NCI-H748 (cell line): Measurements from ENCODE around the gene CACNG1.
A peak's percentile ranks its signal among the peaks of the same experiment; 100 is the strongest.

Experiments used
- DNase-seq: peaks from one replicate; lab custom pipeline; 2025; ENCODE audit not compliant: unreplicated experiment; lab: John Stamatoyannopoulos, UW

CACNG1 gene

GRCh38 chr17:67051155-67051538, 6.8 kb downstream of the CACNG1 start:
- no peak for DNase-seq

GRCh38 chr17:67051837-67052236, 7.5 kb downstream of the CACNG1 start:
- no peak for DNase-seq

DNA sequence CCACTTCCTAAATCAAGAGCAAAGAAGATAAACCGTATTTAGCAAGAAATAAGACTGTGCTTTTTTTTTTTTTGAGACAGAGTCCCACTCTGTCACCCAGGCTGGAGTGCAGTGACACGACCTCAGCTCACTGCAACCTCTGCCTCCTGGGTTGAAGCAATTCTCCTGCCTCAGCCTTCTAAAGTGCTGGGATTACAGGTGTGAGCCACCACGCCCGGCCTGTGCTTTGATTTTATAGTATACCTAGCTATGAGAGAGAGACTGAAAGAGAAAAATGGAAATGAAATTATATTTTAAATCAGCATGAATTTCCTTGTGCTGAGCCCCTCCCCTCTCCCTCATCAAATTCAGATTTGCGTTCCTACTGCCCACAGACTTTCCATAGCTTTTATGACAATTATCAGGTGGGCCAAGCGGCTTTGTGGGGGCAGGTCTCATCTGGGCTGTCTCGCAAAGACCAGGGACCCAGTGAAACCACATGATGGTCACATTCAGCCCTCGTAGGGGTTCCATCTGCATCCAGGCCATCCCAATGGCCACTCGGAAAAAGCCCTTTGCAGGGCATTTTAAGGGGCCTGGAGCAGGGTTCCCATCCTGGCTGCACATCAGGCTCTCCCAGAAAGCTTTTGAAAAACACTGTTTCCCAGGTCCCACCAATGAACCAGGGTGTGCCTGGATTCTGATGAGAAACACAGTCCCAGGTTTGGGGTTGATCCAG, 8.5 kb downstream of the CACNG1 start:
- no peak for DNase-seq

DNA sequence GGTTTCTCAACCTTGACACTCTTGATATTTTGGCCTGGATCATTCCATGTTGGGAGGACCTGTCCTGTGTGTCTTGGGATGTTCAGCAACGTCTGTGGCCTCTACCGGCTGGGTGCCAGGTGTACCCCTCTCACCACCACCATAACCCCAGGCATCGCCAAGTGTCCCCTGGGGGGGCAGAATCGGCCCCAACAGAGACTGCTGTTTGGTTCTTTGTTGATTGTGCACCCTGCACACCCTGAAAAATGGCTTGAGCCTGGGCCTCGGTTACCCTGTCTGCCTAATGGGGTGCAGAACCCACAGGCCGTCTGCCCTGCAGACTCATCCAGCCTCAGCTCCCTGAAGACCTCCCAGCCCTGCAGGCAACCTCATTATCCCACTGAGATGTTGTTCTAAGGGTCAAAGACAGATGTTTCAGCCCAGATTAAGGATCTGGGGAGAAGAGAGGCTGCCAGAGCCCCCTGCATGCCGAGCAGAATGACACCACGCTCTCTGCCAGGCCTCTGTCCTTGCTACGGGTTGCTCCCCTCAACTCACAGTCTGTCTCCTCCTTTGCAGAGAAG, 9.2 kb downstream of the CACNG1 start:
- DNase-seq: no peak

DNA sequence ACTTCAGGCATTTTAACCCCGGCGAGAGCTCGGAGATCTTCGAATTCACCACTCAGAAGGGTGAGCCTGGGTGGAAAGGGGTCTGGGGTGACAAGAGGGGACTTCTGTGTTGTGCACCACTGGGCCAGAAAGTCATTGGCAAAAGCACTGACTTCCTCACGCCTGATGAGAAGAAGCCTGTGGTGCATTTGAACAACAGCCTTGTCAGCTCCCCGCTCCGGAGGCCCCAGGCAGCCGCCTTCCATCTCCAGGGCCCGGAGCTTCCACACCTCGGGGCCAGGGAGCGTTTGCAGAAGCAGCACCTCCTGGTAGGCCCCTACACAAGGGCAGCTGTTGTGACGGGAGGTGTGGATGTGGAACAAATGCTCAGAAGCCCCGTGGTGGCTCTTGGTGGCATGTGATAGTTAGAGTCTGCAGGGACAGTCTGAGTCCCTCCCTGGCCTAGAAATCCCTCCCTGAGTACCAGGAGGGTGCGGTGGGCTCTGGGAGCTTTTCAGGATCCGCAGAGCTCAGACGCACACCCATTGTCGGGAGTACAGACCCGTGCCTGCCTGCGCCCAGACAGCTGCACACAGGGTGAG, 9.7 kb downstream of the CACNG1 start:
- no peak for DNase-seq

DNA sequence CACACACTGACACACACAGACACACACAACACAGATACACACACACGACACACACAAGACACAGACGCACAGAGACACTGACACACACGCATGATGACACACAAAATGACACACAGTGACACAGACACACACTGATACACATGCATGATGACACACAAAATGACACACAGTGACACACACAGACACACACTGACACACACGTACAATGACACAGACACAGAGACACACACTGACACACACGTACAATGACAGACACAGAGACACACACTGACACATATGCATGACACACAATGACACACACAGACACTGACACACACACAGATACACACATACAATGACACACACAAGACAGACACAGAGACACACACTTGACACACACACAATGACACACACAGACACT, 10.3 kb downstream of the CACNG1 start:
- no peak for DNase-seq

GRCh38 chr17:67055041-67055443, 10.7 kb downstream of the CACNG1 start:
- DNase-seq: no peak

- no peak for DNase-seq
Measured at GRCh38 chr17:67055811-67056745, 11.7 kb downstream of the CACNG1 start.

GRCh38 chr17:67056746-67057490, 12.6 kb downstream of the CACNG1 start:
- DNase-seq: no peak

GRCh38 chr17:67058036-67058435, 13.7 kb downstream of the CACNG1 start:
- no peak for DNase-seq

GRCh38 chr17:67059372-67059771, 15.0 kb downstream of the CACNG1 start:
- DNase-seq: no peak

GRCh38 chr17:67063141-67063540, 18.8 kb downstream of the CACNG1 start:
- no peak for DNase-seq

- DNase-seq: no peak
Measured at GRCh38 chr17:67066717-67067116, 22.4 kb downstream of the CACNG1 start.

GRCh38 chr17:67067571-67068482, 23.5 kb downstream of the CACNG1 start:
- no peak for DNase-seq

GRCh38 chr17:67068999-67069398, 24.6 kb downstream of the CACNG1 start:
- peak; percentile 44 for DNase-seq

- no peak for DNase-seq
Measured at GRCh38 chr17:67069603-67070136, 25.3 kb downstream of the CACNG1 start.

GRCh38 chr17:67071595-67071994, 27.2 kb downstream of the CACNG1 start:
- no peak for DNase-seq

- no peak for DNase-seq
Measured at GRCh38 chr17:67072885-67073284, 28.5 kb downstream of the CACNG1 start.

DNA sequence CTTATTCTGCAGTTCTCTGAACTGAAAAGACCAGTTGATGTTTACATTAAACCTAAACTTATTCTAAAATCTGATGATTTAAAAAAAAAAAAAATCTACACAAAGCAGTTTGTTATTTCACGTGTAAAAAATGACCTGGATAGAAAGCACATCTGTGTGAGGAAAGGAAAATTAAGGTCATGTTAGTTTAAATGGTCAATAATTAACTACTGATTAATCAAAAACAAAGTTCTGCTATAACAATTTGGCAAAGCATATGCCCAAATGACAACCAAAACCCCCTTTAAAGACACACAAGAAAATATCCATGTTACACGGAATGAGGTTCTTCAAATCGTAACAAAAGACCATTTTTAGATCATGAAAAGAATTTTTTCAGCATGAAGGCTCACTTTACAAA, 30.4 kb downstream of the CACNG1 start:
- no peak for DNase-seq

GRCh38 chr17:67076290-67076689, 31.9 kb downstream of the CACNG1 start:
- no peak for DNase-seq
